Neuronal stem cell (in vitro differentiated cells): ENCODE data around the gene GSTM1.
"Not testable (repeated sequence)": the region's sequence is repeated elsewhere in the genome, so short reads cannot be mapped to it uniquely, and the experiment has no call there.

Experiments used
- DNase-seq: peaks from one replicate; pipeline ENCODE4 v3.0.0-alpha.2; 2013; ENCODE audit warnings: low spot score
- H2AFZ ChIP-seq: one replicate; pipeline ENCODE4 v1.6.1; 2013; ENCODE audit warnings: mild to moderate bottlenecking, low read length, inconsistent platforms
- H2AK5ac ChIP-seq: 2 replicates; pipeline ENCODE4 v1.6.1; 2013; ENCODE audit warnings: low read depth, mild to moderate bottlenecking, inconsistent platforms, low read length, moderate library complexity, mixed read lengths
- H2BK120ac ChIP-seq: 2 replicates; pipeline ENCODE4 v1.6.1; 2013; ENCODE audit warnings: low read depth, mild to moderate bottlenecking, inconsistent platforms, low read length, moderate library complexity, mixed read lengths
- H2BK12ac ChIP-seq: one replicate; pipeline ENCODE4 v1.6.1; 2013; ENCODE audit warnings: low read length, inconsistent platforms
- H2BK15ac ChIP-seq: 2 replicates; pipeline ENCODE4 v1.6.1; 2013; ENCODE audit warnings: mild to moderate bottlenecking, low read length, inconsistent platforms, mixed read lengths
- H2BK5ac ChIP-seq: one replicate; pipeline ENCODE4 v1.6.1; 2013; ENCODE audit warnings: inconsistent platforms, mild to moderate bottlenecking, low read length, moderate library complexity
- H3K14ac ChIP-seq: one replicate; pipeline ENCODE4 v1.6.1; 2013; ENCODE audit warnings: low read length, inconsistent platforms
- H3K18ac ChIP-seq: 2 replicates; pipeline ENCODE4 v1.6.1; 2013; ENCODE audit warnings: low read length, inconsistent platforms
- H3K23ac ChIP-seq: 2 replicates; pipeline ENCODE4 v1.6.1; 2013; ENCODE audit warnings: low read depth, mild to moderate bottlenecking, mixed read lengths, low read length, inconsistent platforms; ENCODE audit not compliant: poor library complexity
- H3K27ac ChIP-seq: replicated peaks from 3 replicates; pipeline ENCODE4 v1.5.1; 2013; ENCODE audit warnings: low read length, inconsistent platforms
- H3K27me3 ChIP-seq, 3 experiments: 2 replicates each; pipeline ENCODE4 v1.6.1; 2013; ENCODE audit warnings: low read length in 3 of 3, mild to moderate bottlenecking in 2 of 3, inconsistent platforms in 1 of 3, low read depth in 1 of 3, mixed read lengths in 1 of 3, moderate library complexity in 1 of 3; ENCODE audit not compliant: control insufficient read depth in 3 of 3, insufficient read depth in 3 of 3
- H3K36me3 ChIP-seq, 2 donors: replicated peaks in 1 of 2; 2 replicates each; pipeline ENCODE4 v1.6.1; 2013; ENCODE audit warnings: low read length in 2 of 2; ENCODE audit not compliant: control insufficient read depth in 2 of 2, insufficient read depth in 2 of 2
- H3K4ac ChIP-seq: 2 replicates; pipeline ENCODE4 v1.6.1; 2013; ENCODE audit warnings: inconsistent platforms, mild to moderate bottlenecking, low read length, moderate library complexity
- H3K4me1 ChIP-seq, 2 donors: 1 replicate in 1 of 2; 2 replicates in 1 of 2; pipeline ENCODE4 v1.6.1; 2013; ENCODE audit warnings: low read length in 2 of 2, low read depth in 1 of 2; ENCODE audit not compliant: control insufficient read depth in 2 of 2, insufficient read depth in 1 of 2
- H3K4me2 ChIP-seq: one replicate; pipeline ENCODE4 v1.6.1; 2013; ENCODE audit warnings: mild to moderate bottlenecking, low read length, inconsistent platforms; ENCODE audit not compliant: insufficient read depth, poor library complexity, severe bottlenecking
- H3K4me3 ChIP-seq, 2 donors: 2 replicates each; pipeline ENCODE4 v1.5.1; 2013; ENCODE audit warnings: low read length in 2 of 2, mild to moderate bottlenecking in 2 of 2, inconsistent platforms in 1 of 2, moderate library complexity in 1 of 2
- H3K79me1 ChIP-seq: one replicate; pipeline ENCODE4 v1.6.1; 2013; ENCODE audit warnings: low read depth, mild to moderate bottlenecking, inconsistent platforms, low read length, moderate library complexity
- H3K9ac ChIP-seq: one replicate; pipeline ENCODE4 v1.6.1; 2013; ENCODE audit warnings: mild to moderate bottlenecking, low read depth, low read length, inconsistent platforms; ENCODE audit not compliant: poor library complexity
- H3K9me3 ChIP-seq, 2 donors: replicated peaks in 1 of 2; 2 replicates each; pipeline versions ENCODE3 to v1.6.1; 2013; ENCODE audit warnings: low read length in 2 of 2, mild to moderate bottlenecking in 2 of 2, inconsistent platforms in 1 of 2, low read depth in 1 of 2, mixed read lengths in 1 of 2, moderate library complexity in 1 of 2; ENCODE audit not compliant: control insufficient read depth in 2 of 2, insufficient read depth in 1 of 2
- H4K8ac ChIP-seq: one replicate; pipeline ENCODE4 v1.6.1; 2013; ENCODE audit warnings: low read depth, mild to moderate bottlenecking, inconsistent platforms, low read length, moderate library complexity
- H4K91ac ChIP-seq: one replicate; pipeline ENCODE4 v1.6.1; 2013; ENCODE audit warnings: low read length, low read depth, mild to moderate bottlenecking, inconsistent platforms; ENCODE audit not compliant: poor library complexity
- WGBS, 2 donors: extraction: QIAGEN DNeasy Blood & Tissue Kit; methylation state at CpG; one replicate each; pipeline ENCODE4 v1.1.7; 2013; ENCODE audit warnings: missing lambda C conversion rate in 2 of 2, mixed read lengths in 1 of 2; ENCODE audit not compliant: insufficient read length in 2 of 2, insufficient replicate concordance in 1 of 2; ENCODE audit errors: extremely low coverage in 2 of 2; 5-methylcytosine and 5-hydroxymethylcytosine counted together

Gene GSTM1

GRCh38 chr1:109659997-109660690 is 27.5 kb upstream of the GSTM1 start:
- no peak overlapping the region for H4K91ac ChIP-seq
- H2BK12ac ChIP-seq, result no peak overlapping the region
- H2AK5ac ChIP-seq, result no peak overlapping the region
- H3K79me1 ChIP-seq, result no peaks in the 10 kb centered on the region
- H2BK15ac ChIP-seq, result no peak overlapping the region
- H2BK120ac ChIP-seq, result no peak overlapping the region
- no peak overlapping the region for H3K4ac ChIP-seq
- H3K9ac ChIP-seq, result no peak overlapping the region
- no peak overlapping the region for H3K14ac ChIP-seq
- H3K4me1 ChIP-seq, result peaks cover 3 to 9% of the 10 kb centered on the region in 2 donors
- no peak overlapping the region for H3K18ac ChIP-seq
- H2BK5ac ChIP-seq, result no peak overlapping the region
- H3K9me3 ChIP-seq, result no peaks in the 10 kb centered on the region
- H3K4me3 ChIP-seq, result no peak overlapping the region
- peaks cover 0 to 14% of the 10 kb centered on the region in 2 donors for H3K36me3 ChIP-seq
- H3K27ac ChIP-seq, result no peak overlapping the region
- no CpG with 5 or more reads among the region's 5 CpGs for WGBS, 2 donors
- H2AFZ ChIP-seq, result no peak overlapping the region
- no peak overlapping the region for H4K8ac ChIP-seq
- no peak for DNase-seq
- no peak overlapping the region for H3K23ac ChIP-seq
- peaks cover 0 to 1% (median 0%) of the 10 kb centered on the region in 3 experiments for H3K27me3 ChIP-seq
- H3K4me2 ChIP-seq, result no peak overlapping the region

DNA sequence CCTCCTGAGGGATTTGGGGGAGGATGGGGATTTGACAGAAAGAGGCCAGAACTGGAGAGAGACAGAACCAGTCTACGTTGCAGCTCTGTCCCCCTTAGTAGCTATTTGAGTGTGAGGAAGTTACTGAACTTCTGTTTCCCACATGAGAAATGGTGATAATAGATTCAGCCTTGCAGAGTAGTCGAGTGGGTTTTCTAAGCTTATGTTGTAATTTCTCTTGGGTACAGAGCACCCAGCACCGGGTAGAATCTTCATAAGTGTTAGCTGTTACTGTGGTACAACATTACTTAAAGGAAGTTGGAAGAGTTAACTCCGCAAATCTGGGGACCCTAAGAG is 27.0 kb upstream of the GSTM1 start:
- H3K9ac ChIP-seq, H3K23ac ChIP-seq, H3K79me1 ChIP-seq, H2BK5ac ChIP-seq, H4K91ac ChIP-seq, H3K4ac ChIP-seq, H3K4me2 ChIP-seq, H2AK5ac ChIP-seq, H3K9me3 ChIP-seq, DNase-seq, H3K27ac ChIP-seq, H2BK15ac ChIP-seq, H3K18ac ChIP-seq, H2BK120ac ChIP-seq, H2BK12ac ChIP-seq, H3K4me3 ChIP-seq, H3K27me3 ChIP-seq, H3K4me1 ChIP-seq, H2AFZ ChIP-seq, H4K8ac ChIP-seq, H3K14ac ChIP-seq: not testable (repeated sequence)
- WGBS, 2 donors, result no CpG with 5 or more reads among the region's 4 CpGs
- H3K36me3 ChIP-seq, result peaks cover 0 to 14% of the 10 kb centered on the region in 2 donors

GRCh38 chr1:109661391-109661790 is 26.2 kb upstream of the GSTM1 start:
- Histone ChIP-seq H2AFZ (no peak overlapping the region), H3K9me3 (no peaks in the 10 kb centered on the region), H3K4me3 (no peak overlapping the region), H3K4me2 (no peak overlapping the region), H2BK5ac (no peak overlapping the region), H4K91ac (no peak overlapping the region), H2BK12ac (no peak overlapping the region), H3K79me1 (no peaks in the 10 kb centered on the region), H2AK5ac (no peak overlapping the region), H4K8ac (no peak overlapping the region), H3K27me3 (no peaks in the 10 kb centered on the region), H3K36me3 (peaks cover 0 to 14% of the 10 kb centered on the region in 2 donors), H3K27ac (no peak overlapping the region), H2BK120ac (no peak overlapping the region), H3K4me1 (peaks cover 3 to 4% of the 10 kb centered on the region in 2 donors), H3K23ac (no peak overlapping the region), H2BK15ac (no peak overlapping the region), H3K14ac (no peak overlapping the region), H3K4ac (no peak overlapping the region), H3K9ac (peak overlapping the region; percentile 24), H3K18ac (no peak overlapping the region)
- no CpG with 5 or more reads among the region's 2 CpGs for WGBS, 2 donors
- no peak for DNase-seq

DNA sequence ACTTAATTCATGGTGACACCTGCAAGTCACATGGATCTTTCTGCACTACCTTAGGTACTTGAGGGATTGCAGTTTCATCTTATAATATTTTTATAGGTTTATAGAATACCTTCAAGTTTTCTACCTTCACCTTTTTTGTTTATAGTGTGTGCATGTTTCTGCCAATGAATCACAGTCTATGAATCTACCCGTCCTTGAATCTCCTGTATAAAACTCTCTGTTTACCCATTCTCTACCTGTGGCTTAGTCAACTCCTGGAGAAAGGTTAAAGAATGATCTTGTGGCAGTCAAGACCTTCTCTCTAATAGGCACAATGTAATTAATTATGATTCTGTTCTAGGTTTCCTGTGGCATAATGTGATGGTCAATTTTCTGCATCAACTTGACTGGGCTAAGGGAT is 22.9 kb upstream of the GSTM1 start:
- H2BK15ac ChIP-seq, result no peak overlapping the region
- no CpG with 5 or more reads among the region's 1 CpG for WGBS, 2 donors
- no peak overlapping the region for H3K4me2 ChIP-seq

More for the DNA sequence above, 22.9 kb upstream of the GSTM1 start:
- H3K27me3 ChIP-seq, result no peaks in the 10 kb centered on the region
- no peak overlapping the region for H3K4ac ChIP-seq
- no peak overlapping the region for H2BK5ac ChIP-seq
- no peak overlapping the region for H2AFZ ChIP-seq
- H2AK5ac ChIP-seq, result no peak overlapping the region
- no peak overlapping the region for H2BK120ac ChIP-seq
- no peak overlapping the region for H3K27ac ChIP-seq
- peaks cover 0 to 2% of the 10 kb centered on the region in 2 donors for H3K4me1 ChIP-seq
- no peak overlapping the region for H3K18ac ChIP-seq
- no peak overlapping the region for H2BK12ac ChIP-seq
- H3K14ac ChIP-seq, result no peak overlapping the region
- no peaks in the 10 kb centered on the region for H3K9me3 ChIP-seq
- no peak overlapping the region for H4K8ac ChIP-seq
- peaks cover 2% of the 10 kb centered on the region for H3K79me1 ChIP-seq
- DNase-seq, result no peak
- H3K9ac ChIP-seq, result no peak overlapping the region
- peaks cover 0 to 6% of the 10 kb centered on the region in 2 donors for H3K36me3 ChIP-seq
- no peak overlapping the region for H4K91ac ChIP-seq
- no peak overlapping the region for H3K4me3 ChIP-seq
- H3K23ac ChIP-seq, result no peak overlapping the region
